Activated CD8-positive, alpha-beta memory T cell treated with anti-CD3 and anti-CD28 coated beads, Interleukin-2, amount 50 U/mL, for 48 hours (primary cell): Measurements from ENCODE around the gene ANO7.
A peak's percentile ranks its signal among the peaks of the same experiment; 100 is the strongest.

Experiments used
- DNase-seq: peaks from one replicate; pipeline ENCODE4 v3.0.0-alpha.2; 2020

Gene ANO7

GRCh38 chr2:241188361-241189092 is at the start of gene ANO7:
TSS of gene ANO7 (plus strand) at chr2:241188677. CDS start at chr2:241190064, 1,387 bp downstream.
- no peak for DNase-seq

GRCh38 chr2:241139531-241140444 is 48.7 kb upstream of the ANO7 start:
- DNase-seq = no peak

GRCh38 chr2:241140445-241140840 is 48.0 kb upstream of the ANO7 start:
- DNase-seq = no peak

GRCh38 chr2:241141214-241141770 is 47.2 kb upstream of the ANO7 start:
- no peak for DNase-seq

GRCh38 chr2:241142063-241142462 is 46.4 kb upstream of the ANO7 start:
- DNase-seq = no peak

GRCh38 chr2:241142593-241142992 is 45.9 kb upstream of the ANO7 start:
- DNase-seq = no peak

- no peak for DNase-seq
Observed at GRCh38 chr2:241146286-241146685, 42.2 kb upstream of the ANO7 start.

- DNase-seq = no peak
Observed at GRCh38 chr2:241147336-241147735, 41.1 kb upstream of the ANO7 start.

GRCh38 chr2:241148239-241148638 is 40.2 kb upstream of the ANO7 start:
- DNase-seq = no peak

GRCh38 chr2:241148891-241149674 is 39.4 kb upstream of the ANO7 start, which contains the start of gene PASK:
TSS of gene PASK (minus strand) at chr2:241149472. CDS start at chr2:241143032, 6,440 bp downstream.
- DNase-seq = peak; percentile 93

- no peak for DNase-seq
Observed at GRCh38 chr2:241149675-241149924, 38.9 kb upstream of the ANO7 start.

- DNase-seq = peak; percentile 96
Observed at GRCh38 chr2:241149925-241150659, 38.4 kb upstream of the ANO7 start, which contains the start of gene PPP1R7. TSS of gene PPP1R7 (plus strand) at chr2:241150467. CDS start at chr2:241150496, 29 bp downstream.

GRCh38 chr2:241150660-241151530 is 37.6 kb upstream of the ANO7 start:
- no peak for DNase-seq

GRCh38 chr2:241151934-241152660 is 36.4 kb upstream of the ANO7 start:
- DNase-seq = no peak

GRCh38 chr2:241153616-241154015 is 34.9 kb upstream of the ANO7 start:
- DNase-seq = no peak

GRCh38 chr2:241154915-241155314 is 33.6 kb upstream of the ANO7 start:
- no peak for DNase-seq

- DNase-seq = no peak
Observed at GRCh38 chr2:241155936-241156335, 32.5 kb upstream of the ANO7 start.

- no peak for DNase-seq
Observed at GRCh38 chr2:241156971-241157441, 31.5 kb upstream of the ANO7 start.

GRCh38 chr2:241157841-241158545 is 30.5 kb upstream of the ANO7 start:
- DNase-seq = no peak

- no peak for DNase-seq
Observed at GRCh38 chr2:241158546-241158900, 30.0 kb upstream of the ANO7 start.
